Astrocyte (in vitro differentiated cells and primary cell): Measurements from ENCODE around the gene PRX. TPM values are rescaled to one million over a fixed set of nuclear protein-coding genes. Genes with fewer than 3 reads are reported as not detected.

ENCODE experiments used
- DNase-seq: peaks from one replicate; pipeline ENCODE4 v3.0.0-alpha.2; 2010; ENCODE audit warnings: low read depth
- FAIRE-seq: peaks from 2 replicates; lab custom pipeline; 2011; peaks lifted over from hg19 to GRCh38; lab: Jason Lieb, UNC
- H2AFZ ChIP-seq: 2 replicates; pipeline ENCODE4 v1.6.0; 2012; ENCODE audit warnings: low read depth, low read length, inconsistent platforms
- H3K27ac ChIP-seq: 2 replicates; pipeline ENCODE4 v1.5.1; 2011; ENCODE audit warnings: low read depth, low read length, inconsistent platforms
- H3K27me3 ChIP-seq: 2 replicates; pipeline ENCODE4 v1.6.0; 2011; ENCODE audit warnings: low read length, inconsistent platforms; ENCODE audit not compliant: insufficient read depth
- H3K36me3 ChIP-seq: 2 replicates; pipeline ENCODE4 v1.5.1; 2011; ENCODE audit warnings: low read length, inconsistent platforms; ENCODE audit not compliant: insufficient read depth
- H3K4me1 ChIP-seq: 2 replicates; pipeline ENCODE4 v1.5.1; 2011; ENCODE audit warnings: low read length, inconsistent platforms; ENCODE audit not compliant: insufficient read depth
- H3K4me2 ChIP-seq: 2 replicates; pipeline ENCODE4 v1.6.0; 2012; ENCODE audit warnings: low read length, inconsistent platforms
- H3K4me3 ChIP-seq: 2 replicates; pipeline ENCODE4 v1.5.1; 2011; ENCODE audit warnings: low read depth, mild to moderate bottlenecking, low read length, inconsistent platforms; ENCODE audit not compliant: insufficient read depth
- H3K79me2 ChIP-seq: 2 replicates; pipeline ENCODE4 v1.6.0; 2012; ENCODE audit warnings: mild to moderate bottlenecking, low read length, inconsistent platforms; ENCODE audit not compliant: insufficient read depth
- H3K9ac ChIP-seq: 2 replicates; pipeline ENCODE4 v1.6.0; 2012; ENCODE audit warnings: mild to moderate bottlenecking, low read length, inconsistent platforms
- H3K9me3 ChIP-seq: 2 replicates; pipeline ENCODE4 v1.5.1; 2012; ENCODE audit warnings: low read depth, mild to moderate bottlenecking, low read length, inconsistent platforms; ENCODE audit not compliant: insufficient read depth
- H4K20me1 ChIP-seq: 2 replicates; pipeline ENCODE4 v1.6.0; 2012; ENCODE audit warnings: low read length, inconsistent platforms; ENCODE audit not compliant: insufficient read depth
- H3K27ac Mint-ChIP-seq: one replicate; pipeline ENCODE4 v1.8.0; 2021; ENCODE audit warnings: mild to moderate bottlenecking, mixed read lengths; ENCODE audit not compliant: unreplicated experiment
- H3K27me3 Mint-ChIP-seq: one replicate; pipeline ENCODE4 v1.8.0; 2021; ENCODE audit warnings: low read depth, mixed read lengths; ENCODE audit not compliant: unreplicated experiment
- H3K36me3 Mint-ChIP-seq: one replicate; pipeline ENCODE4 v1.8.0; 2021; ENCODE audit warnings: low read depth, mixed read lengths; ENCODE audit not compliant: unreplicated experiment
- H3K4me1 Mint-ChIP-seq: one replicate; pipeline ENCODE4 v1.8.0; 2021; ENCODE audit warnings: low read depth, mixed read lengths; ENCODE audit not compliant: unreplicated experiment
- H3K4me3 Mint-ChIP-seq: one replicate; pipeline ENCODE4 v1.8.0; 2021; ENCODE audit warnings: mild to moderate bottlenecking, moderate library complexity, mixed read lengths; ENCODE audit not compliant: unreplicated experiment
- H3K9me3 Mint-ChIP-seq: one replicate; pipeline ENCODE4 v1.8.0; 2021; ENCODE audit warnings: mild to moderate bottlenecking, mixed read lengths; ENCODE audit not compliant: unreplicated experiment
- EZH2 ChIP-seq: IDR thresholded peaks from 2 replicates; pipeline ENCODE4 v1.6.1; 2012; ENCODE audit warnings: mild to moderate bottlenecking, low read length, inconsistent platforms; ENCODE audit not compliant: insufficient read depth
- total RNA-seq: library from RNA; stranded (reverse); gene quantifications from 2 replicates; pipeline ENCODE4 v1.2.1, GENCODE V29; 2021
- TF ChIP-seq, protein P1 (sequence below): IDR thresholded peaks from 2 replicates; pipeline ENCODE4 v1.5.1; 2011; ENCODE audit warnings: low read depth, mild to moderate bottlenecking, inconsistent platforms, low read length, moderate library complexity; ENCODE audit not compliant: insufficient read depth

Gene PRX
- total RNA-seq, 1 donor from 2014 or later = 1.5 TPM

DNA sequence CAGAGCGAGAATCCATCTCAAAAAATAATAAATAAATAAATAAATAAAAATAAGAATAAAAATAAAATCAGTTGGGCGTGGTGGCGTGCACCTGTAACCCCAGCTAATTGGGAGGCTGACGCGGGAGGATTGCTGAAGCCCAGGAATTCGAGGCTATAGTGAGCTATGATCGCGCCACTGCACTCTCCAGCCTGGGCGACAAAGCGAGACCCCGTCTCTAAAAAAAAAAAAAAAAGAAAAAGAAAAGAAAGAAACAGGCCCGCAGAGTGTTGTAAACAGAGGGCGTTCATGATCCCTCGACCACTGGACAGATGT, 7.2 kb upstream of the PRX start:
- Histone ChIP-seq H3K79me2 (peaks cover 38% of the 10 kb centered on the region), H3K27ac (peak overlapping the region; percentile 95), H3K36me3 (peaks cover 10% of the 10 kb centered on the region), H3K27me3 (no peaks in the 10 kb centered on the region), H3K4me1 (peaks cover 25% of the 10 kb centered on the region), H3K4me3 (peak overlapping the region; percentile 68), H2AFZ (peak overlapping the region; percentile 67), H3K9me3 (no peaks in the 10 kb centered on the region), H3K4me2 (peak overlapping the region; percentile 94), H4K20me1 (peaks cover 20% of the 10 kb centered on the region), H3K9ac (peak overlapping the region; percentile 87)
- Mint-ChIP-seq H3K36me3 (peaks cover 3% of the 10 kb centered on the region), H3K4me1 (peaks cover 14% of the 10 kb centered on the region), H3K27ac (peak overlapping the region; percentile 87), H3K4me3 (peak overlapping the region; percentile 73), H3K9me3 (no peaks in the 10 kb centered on the region), H3K27me3 (no peaks in the 10 kb centered on the region)
- no peak for FAIRE-seq
- DNase-seq = no peak
- TF ChIP-seq, protein P1, sequence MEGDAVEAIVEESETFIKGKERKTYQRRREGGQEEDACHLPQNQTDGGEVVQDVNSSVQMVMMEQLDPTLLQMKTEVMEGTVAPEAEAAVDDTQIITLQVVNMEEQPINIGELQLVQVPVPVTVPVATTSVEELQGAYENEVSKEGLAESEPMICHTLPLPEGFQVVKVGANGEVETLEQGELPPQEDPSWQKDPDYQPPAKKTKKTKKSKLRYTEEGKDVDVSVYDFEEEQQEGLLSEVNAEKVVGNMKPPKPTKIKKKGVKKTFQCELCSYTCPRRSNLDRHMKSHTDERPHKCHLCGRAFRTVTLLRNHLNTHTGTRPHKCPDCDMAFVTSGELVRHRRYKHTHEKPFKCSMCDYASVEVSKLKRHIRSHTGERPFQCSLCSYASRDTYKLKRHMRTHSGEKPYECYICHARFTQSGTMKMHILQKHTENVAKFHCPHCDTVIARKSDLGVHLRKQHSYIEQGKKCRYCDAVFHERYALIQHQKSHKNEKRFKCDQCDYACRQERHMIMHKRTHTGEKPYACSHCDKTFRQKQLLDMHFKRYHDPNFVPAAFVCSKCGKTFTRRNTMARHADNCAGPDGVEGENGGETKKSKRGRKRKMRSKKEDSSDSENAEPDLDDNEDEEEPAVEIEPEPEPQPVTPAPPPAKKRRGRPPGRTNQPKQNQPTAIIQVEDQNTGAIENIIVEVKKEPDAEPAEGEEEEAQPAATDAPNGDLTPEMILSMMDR = no peak
- no peak for TF ChIP-seq EZH2

DNA sequence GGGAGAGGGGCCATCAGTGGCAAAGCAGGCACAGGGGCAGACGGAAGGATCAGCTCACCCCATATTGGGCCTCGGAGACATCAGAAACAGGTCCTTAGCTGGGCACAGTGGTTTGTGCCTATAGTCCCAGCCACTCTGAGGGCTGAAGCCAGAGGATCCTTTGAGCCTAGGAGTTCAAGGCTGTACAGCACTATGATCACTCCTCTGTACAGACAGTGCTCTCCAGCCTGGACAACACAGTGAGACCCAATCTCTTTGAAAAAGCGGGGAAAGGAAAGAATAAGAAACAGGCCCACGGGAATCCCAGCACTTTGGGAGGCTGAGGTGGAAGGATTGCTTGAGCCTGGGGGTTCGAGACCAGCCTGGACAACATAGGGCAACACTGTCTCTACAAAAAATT, 6.6 kb upstream of the PRX start:
- no peaks in the 10 kb centered on the region for H3K27me3 Mint-ChIP-seq
- peaks cover 34% of the 10 kb centered on the region for H3K79me2 ChIP-seq
- DNase-seq (no peak), FAIRE-seq (no peak)
- H3K4me1 Mint-ChIP-seq = peaks cover 14% of the 10 kb centered on the region
- H3K36me3 Mint-ChIP-seq = peaks cover 3% of the 10 kb centered on the region
- peaks cover 10% of the 10 kb centered on the region for H3K36me3 ChIP-seq
- peak overlapping the region; percentile 62 for H3K27ac Mint-ChIP-seq
- H3K27me3 ChIP-seq = no peaks in the 10 kb centered on the region
- no peak overlapping the region for H3K4me2 ChIP-seq
- no peak overlapping the region for H3K9ac ChIP-seq
- H3K4me3 Mint-ChIP-seq = no peak overlapping the region
- H3K9me3 Mint-ChIP-seq = no peaks in the 10 kb centered on the region
- peaks cover 18% of the 10 kb centered on the region for H4K20me1 ChIP-seq
- H2AFZ ChIP-seq = no peak overlapping the region
- TF ChIP-seq, protein P1 = no peak
- TF ChIP-seq EZH2 = no peak
- H3K4me1 ChIP-seq = peaks cover 25% of the 10 kb centered on the region
- no peak overlapping the region for H3K27ac ChIP-seq
- H3K4me3 ChIP-seq = no peak overlapping the region
- no peaks in the 10 kb centered on the region for H3K9me3 ChIP-seq

DNA sequence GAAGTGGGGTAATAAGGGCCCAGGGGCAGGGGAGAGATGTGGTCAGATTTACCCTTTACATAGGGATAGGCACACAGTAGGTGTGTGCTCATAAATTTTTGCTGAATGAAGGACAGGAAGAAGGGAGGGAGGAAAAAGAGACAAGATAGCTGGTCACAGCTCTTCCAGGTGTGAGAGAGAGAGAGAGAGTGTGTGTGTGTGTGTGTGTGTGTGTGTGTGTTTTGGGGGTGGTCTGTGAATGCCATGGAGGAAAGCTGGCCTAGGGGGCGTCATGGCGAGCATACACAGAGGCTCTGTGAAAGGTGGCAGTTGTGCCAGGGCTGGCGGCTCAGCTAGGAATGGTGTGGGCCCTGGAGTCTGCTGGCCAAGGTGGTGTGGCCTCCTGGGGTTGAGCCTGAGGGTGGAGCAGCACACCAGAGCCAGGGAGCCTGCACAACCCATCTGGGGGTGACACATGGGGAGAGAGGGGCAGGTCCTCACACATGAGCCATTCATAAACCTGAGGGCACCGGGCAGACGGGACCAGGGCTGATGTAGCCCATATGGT, 6.0 kb upstream of the PRX start:
- no peak for FAIRE-seq
- Mint-ChIP-seq H3K4me3 (no peak overlapping the region), H3K27me3 (no peaks in the 10 kb centered on the region), H3K9me3 (no peaks in the 10 kb centered on the region), H3K4me1 (peaks cover 14% of the 10 kb centered on the region), H3K27ac (no peak overlapping the region), H3K36me3 (no peaks in the 10 kb centered on the region)
- H4K20me1 ChIP-seq = peaks cover 13% of the 10 kb centered on the region
- H3K4me3 ChIP-seq = no peak overlapping the region
- peaks cover 10% of the 10 kb centered on the region for H3K36me3 ChIP-seq
- H3K4me2 ChIP-seq = no peak overlapping the region
- H3K9me3 ChIP-seq = no peaks in the 10 kb centered on the region
- no peak overlapping the region for H2AFZ ChIP-seq
- peaks cover 25% of the 10 kb centered on the region for H3K4me1 ChIP-seq
- peaks cover 28% of the 10 kb centered on the region for H3K79me2 ChIP-seq
- H3K27me3 ChIP-seq = no peaks in the 10 kb centered on the region
- H3K9ac ChIP-seq = no peak overlapping the region
- no peak overlapping the region for H3K27ac ChIP-seq
- no peak for DNase-seq
- TF ChIP-seq EZH2 = no peak
- TF ChIP-seq, protein P1 = no peak
